GM18507 (cell line): Measurements from ENCODE around the gene ZDHHC21.

Source experiments
- DNase-seq: peaks from one replicate; pipeline ENCODE4 v3.0.0; 2011; ENCODE audit warnings: low read depth; ENCODE audit not compliant: insufficient read length; ENCODE audit errors: extremely low spot score
- FAIRE-seq: peaks from 2 replicates; lab custom pipeline; 2011; peaks lifted over from hg19 to GRCh38; lab: Jason Lieb, UNC

ZDHHC21 gene

GRCh38 chr9:14633906-14634565 lies 59.2 kb downstream of the ZDHHC21 start:
- FAIRE-seq (no peak), DNase-seq (no peak)

GRCh38 chr9:14633148-14633547 lies 60.1 kb downstream of the ZDHHC21 start:
- no peak for DNase-seq
- FAIRE-seq: no peak

GRCh38 chr9:14627513-14627912 lies 65.7 kb downstream of the ZDHHC21 start:
- DNase-seq: no peak
- FAIRE-seq: no peak

GRCh38 chr9:14618836-14619420 lies 74.3 kb downstream of the ZDHHC21 start:
- FAIRE-seq: no peak

GRCh38 chr9:14616188-14616982 lies 76.8 kb downstream of the ZDHHC21 start:
- DNase-seq (no peak), FAIRE-seq (peak; percentile 78)

More at GRCh38 chr9:14618836-14619420, 74.3 kb downstream of the ZDHHC21 start:
- DNase-seq: no peak

- DNase-seq: no peak
Measured at GRCh38 chr9:14608540-14608939, 84.7 kb downstream of the ZDHHC21 start.

GRCh38 chr9:14597171-14597799 lies 95.9 kb downstream of the ZDHHC21 start:
- no peak for FAIRE-seq

More at GRCh38 chr9:14608540-14608939, 84.7 kb downstream of the ZDHHC21 start:
- FAIRE-seq: no peak

GRCh38 chr9:14593406-14593805 lies 99.8 kb downstream of the ZDHHC21 start:
- no peak for FAIRE-seq
- DNase-seq: no peak

More at GRCh38 chr9:14597171-14597799, 95.9 kb downstream of the ZDHHC21 start:
- DNase-seq: no peak

- no peak for DNase-seq
- FAIRE-seq: no peak
Measured at GRCh38 chr9:14591411-14591810, 101.8 kb downstream of the ZDHHC21 start.

GRCh38 chr9:14585730-14586473 lies 107.3 kb downstream of the ZDHHC21 start:
- FAIRE-seq: peak; percentile 94
- peak; percentile 28 for DNase-seq

- DNase-seq: no peak
Measured at GRCh38 chr9:14584571-14584970, 108.7 kb downstream of the ZDHHC21 start.

GRCh38 chr9:14578030-14578429 lies 115.2 kb downstream of the ZDHHC21 start:
- DNase-seq (no peak), FAIRE-seq (no peak)

More at GRCh38 chr9:14584571-14584970, 108.7 kb downstream of the ZDHHC21 start:
- FAIRE-seq: no peak

GRCh38 chr9:14574173-14574572 lies 119.1 kb downstream of the ZDHHC21 start:
- DNase-seq (no peak), FAIRE-seq (no peak)

GRCh38 chr9:14573319-14573718 lies 119.9 kb downstream of the ZDHHC21 start:
- DNase-seq (no peak), FAIRE-seq (no peak)

- DNase-seq (no peak), FAIRE-seq (no peak)
Measured at GRCh38 chr9:14565352-14566016, 127.7 kb downstream of the ZDHHC21 start.

GRCh38 chr9:14563902-14564624 lies 129.2 kb downstream of the ZDHHC21 start:
- no peak for FAIRE-seq

GRCh38 chr9:14561929-14562405 lies 131.3 kb downstream of the ZDHHC21 start:
- FAIRE-seq: no peak
- no peak for DNase-seq

More at GRCh38 chr9:14563902-14564624, 129.2 kb downstream of the ZDHHC21 start:
- no peak for DNase-seq
